ENCODE results near the gene ZC3H10. TPM values are rescaled to one million over a fixed set of nuclear protein-coding genes. Genes with fewer than 3 reads are reported as not detected.

ZC3H10 gene
- total and polyA plus RNA-seq, 2 of the 8 experiments (the other 6 are each of a cell fraction or from before 2014, with no cell fraction given): 4.0 to 11.2 TPM

- H3K27ac ChIP-seq (ENCODE audit: low read depth, low read length): 0 out of 2 replicates have a peak overlapping the region, but pooled peaks have one; percentile 99
- H2AK5ac ChIP-seq (ENCODE audit: low read depth, low read length): peak overlapping the region; percentile 25; the same call in 1 of the 2 replicates
- no peak overlapping the region for H2BK12ac ChIP-seq (ENCODE audit: low read depth, low read length)
- H3K4me1 ChIP-seq (replicated peaks in 1 of 4; ENCODE audit: control insufficient read depth in 3 of 4, insufficient read depth in 4 of 4, low read length in 3 of 4): peaks cover 3 to 33% (median 20%) of the 10 kb centered on the region in 4 experiments
- H3K18ac ChIP-seq (ENCODE audit: extremely low read depth, low read length): no peak overlapping the region
- H3K14ac ChIP-seq (ENCODE audit: insufficient read length): no peak overlapping the region
- peaks cover 11 to 23% of the 10 kb centered on the region in 2 experiments for H4K20me1 ChIP-seq (replicated peaks in 1 of 2; ENCODE audit: control insufficient read depth in 1 of 2, insufficient read depth in 2 of 2, low read length in 2 of 2)
- no peak overlapping the region for H3K23ac ChIP-seq (ENCODE audit: insufficient read length)
- ChIA-PET CTCF (ENCODE audit: partially characterized antibody) (interaction anchor here (0.9 to 6.8 kb wide), 9 partner anchors 24 to 75 kb away, joined by 3 to 47 read pairs (median 5); partner anchors contain the start of genes RNF41, SMARCC2 and ZC3H10), POLR2A (ENCODE audit: partially characterized antibody) (interaction anchor here (0.9 to 15.6 kb wide), 13 partner anchors 19 to 199 kb away, joined by 3 to 656 read pairs (median 14); partner anchors contain the start of genes CNPY2, COQ10A, PA2G4 and RNF41)
- H4K8ac ChIP-seq (ENCODE audit: extremely low read depth, insufficient read depth, low read length): no peak overlapping the region
- peak overlapping the region; percentile 77 to 92 for H3K4me2 ChIP-seq (ENCODE audit: insufficient read depth in 1 of 2, low read depth in 2 of 2, low read length in 2 of 2)
- no peak overlapping the region for H4K5ac ChIP-seq (ENCODE audit: insufficient read length, low read depth, low read length)
- peak overlapping the region in 3 of 4 experiments; percentile 14 to 97 (median 91); a peak in 5 of 8 replicates for H3K4me3 ChIP-seq (ENCODE audit: extremely low read depth in 1 of 4, insufficient read depth in 2 of 4, low read depth in 3 of 4, low read length in 4 of 4)
- no peaks in the 10 kb centered on the region for H3K9me3 ChIP-seq (ENCODE audit: insufficient read depth in 2 of 2, low read depth in 1 of 2, low read length in 1 of 2)
- H3K56ac ChIP-seq (replicated peaks; ENCODE audit: insufficient read length, low read depth, low read length): no peak overlapping the region
- no peak overlapping the region for H2AFZ ChIP-seq (ENCODE audit: low read length)
- no peak overlapping the region for H2BK15ac ChIP-seq (ENCODE audit: low read length)
- no peak overlapping the region for H4K91ac ChIP-seq (replicated peaks; ENCODE audit: insufficient read length, low read length)
- H3K36me3 ChIP-seq (ENCODE audit: control insufficient read depth in 2 of 4, insufficient read depth in 4 of 4, low read length in 3 of 4): peaks cover 29 to 66% (median 48%) of the 10 kb centered on the region in 4 experiments
- H3K27me3 ChIP-seq (replicated peaks in 1 of 4; ENCODE audit: control insufficient read depth in 3 of 4, extremely low read depth in 1 of 4, insufficient read depth in 3 of 4, low read length in 3 of 4): no peaks in the 10 kb centered on the region
- no peak overlapping the region for H2BK20ac ChIP-seq (ENCODE audit: low read length)
- 82% methylated on average over 7 of the region's 7 CpGs; no CpG with 5 or more reads in 1 of the 2 experiments for WGBS, 2 experiments (ENCODE audit: extremely low coverage in 1 of 2, insufficient coverage in 1 of 2, insufficient read length in 1 of 2, insufficient replicate concordance in 2 of 2, low coverage in 1 of 2, low lambda C conversion rate in 2 of 2, missing lambda C conversion rate in 1 of 2)
- peak overlapping the region; percentile 55 for H2BK5ac ChIP-seq (ENCODE audit: low read depth, low read length)
- peaks cover 5% of the 10 kb centered on the region; the same call in 1 of the 2 replicates for H3K79me1 ChIP-seq (ENCODE audit: low read depth, low read length)
- DNase-seq (ENCODE audit: low read depth in 1 of 2, low spot score in 2 of 2) (no peak), FAIRE-seq (no peak)
- peak overlapping the region in 2 of 4 experiments; percentile 92 to 99; a peak in 4 of 7 replicates for H3K9ac ChIP-seq (replicated peaks in 1 of 4; ENCODE audit: extremely low read depth in 1 of 4, low read depth in 3 of 4, low read length in 3 of 4)
- H2BK120ac ChIP-seq (replicated peaks; ENCODE audit: low read depth, low read length): no peak overlapping the region
- peaks cover 19% of the 10 kb centered on the region for H3K23me2 ChIP-seq (ENCODE audit: low read depth, low read length)
- peaks cover 3 to 25% of the 10 kb centered on the region in 2 experiments for H3K79me2 ChIP-seq (ENCODE audit: control insufficient read depth in 1 of 2, insufficient read depth in 2 of 2, low read length in 2 of 2)
- no peak overlapping the region for H3K4ac ChIP-seq (replicated peaks; ENCODE audit: insufficient read length, low read depth, low read length)
- no peak for TF ChIP-seq RXRA (IDR thresholded peaks at IDR 0.05; ENCODE audit: insufficient read depth, low read depth, low read length)
- TF ChIP-seq SIX5 (IDR thresholded peaks at IDR 0.05; ENCODE audit: low read depth, low read length): no peak
- TF ChIP-seq POLR2A (IDR thresholded peaks at IDR 0.05; ENCODE audit: control extremely low read depth in 1 of 2, low read depth in 2 of 2, low read length in 2 of 2): peak in 1 of 2 experiments; percentile 86; a peak in 1 of 3 replicates
- TF ChIP-seq, protein P1, sequence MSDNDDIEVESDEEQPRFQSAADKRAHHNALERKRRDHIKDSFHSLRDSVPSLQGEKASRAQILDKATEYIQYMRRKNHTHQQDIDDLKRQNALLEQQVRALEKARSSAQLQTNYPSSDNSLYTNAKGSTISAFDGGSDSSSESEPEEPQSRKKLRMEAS (IDR thresholded peaks at IDR 0.05): no peak
- TF ChIP-seq POLR2AphosphoS5 (IDR thresholded peaks at IDR 0.05; ENCODE audit: low read depth, low read length): peak; percentile 81
- TF ChIP-seq TAF7 (optimal IDR thresholded peaks at IDR 0.05; ENCODE audit: borderline replicate concordance, low read depth, low read length): peak; percentile 49
- TF ChIP-seq KDM4A (IDR thresholded peaks at IDR 0.05; ENCODE audit: low read depth, low read length, severe bottlenecking): no peak
- TF ChIP-seq RFX5 (IDR thresholded peaks at IDR 0.05; ENCODE audit: borderline replicate concordance, low read depth, low read length): no peak
- no peak for TF ChIP-seq TEAD4 (IDR thresholded peaks at IDR 0.05; ENCODE audit: low read depth, low read length)
- no peak for TF ChIP-seq PHF8 (conservative IDR thresholded peaks at IDR 0.05; ENCODE audit: low read depth, low read length)
- TF ChIP-seq HDAC6 (IDR thresholded peaks at IDR 0.05; ENCODE audit: low read depth, low read length): no peak
- no peak for TF ChIP-seq BRCA1 (IDR thresholded peaks at IDR 0.05; ENCODE audit: low read depth, low read length)
- no peak for TF ChIP-seq SP4 (IDR thresholded peaks at IDR 0.05; ENCODE audit: low read length)
Observed at GRCh38 chr12:56160193-56160763, 42.2 kb downstream of the ZC3H10 start.

Data from H1 (cell line).